Measurements from ENCODE around the gene ILDR1.

DNA sequence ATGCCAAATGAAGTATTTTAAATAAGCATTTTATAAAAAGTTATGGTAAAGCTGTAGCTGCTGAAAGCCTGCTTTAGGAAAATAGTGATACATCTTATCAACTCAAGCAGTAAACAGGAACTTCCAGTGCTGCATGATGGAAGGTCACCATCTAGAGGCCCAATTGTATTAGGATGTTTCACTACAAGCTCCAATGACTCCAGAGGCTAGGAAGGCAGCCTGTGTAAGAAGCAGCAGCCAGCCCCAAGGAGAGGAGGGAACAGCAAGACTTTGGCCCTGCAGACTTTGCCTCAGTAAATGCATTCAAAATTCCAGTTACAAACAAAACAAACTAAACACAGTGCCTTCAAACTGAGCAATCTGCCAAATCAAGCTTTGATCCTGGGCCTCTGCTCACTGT is 32.1 kb downstream of the ILDR1 start:
- no peak for TF ChIP-seq CREB1 (CRISPR knock-in tag; IDR thresholded peaks at IDR 0.05; ENCODE audit: low read depth)
- no peak for TF ChIP-seq POLR2AphosphoS5 (IDR thresholded peaks at IDR 0.05; ENCODE audit: low read depth)
- peak; percentile 41 to 66 for TF ChIP-seq CTCF (conservative IDR thresholded peaks at IDR 0.05; ENCODE audit: low read depth in 2 of 2)
- TF ChIP-seq REST (IDR thresholded peaks at IDR 0.05; ENCODE audit: unreplicated experiment), result no peak
- no peak for TF ChIP-seq NANOG (IDR thresholded peaks at IDR 0.05; ENCODE audit: borderline replicate concordance)
- no peak for TF ChIP-seq EZH2phosphoT487 (IDR thresholded peaks at IDR 0.05; ENCODE audit: unreplicated experiment)
- no peak for TF ChIP-seq EZH2 (IDR thresholded peaks at IDR 0.05; ENCODE audit: low read depth, unreplicated experiment)
- TF ChIP-seq ZNF462 (CRISPR knock-in tag; IDR thresholded peaks at IDR 0.05), result no peak
- no peak for TF ChIP-seq ETS1 (IDR thresholded peaks at IDR 0.05)
- TF ChIP-seq JUNB (IDR thresholded peaks at IDR 0.05; ENCODE audit: unreplicated experiment), result no peak
